HUDEP-2 (cell line): Measurements from ENCODE around the gene ECE1.
"Not testable (repeated sequence)": the region's sequence is repeated elsewhere in the genome, so short reads cannot be mapped to it uniquely, and the experiment has no call there.

Source experiments
- DNase-seq, 76 experiments: peaks; one replicate each; lab custom pipeline; 2025; ENCODE audit not compliant: unreplicated experiment in 76 of 76; lab: John Stamatoyannopoulos, UW

The ECE1 gene

GRCh38 chr1:21236178-21236577 lies 54.1 kb downstream of the ECE1 start:
- DNase-seq = no peak

- DNase-seq = no peak
These were observed 55.5 kb downstream of the ECE1 start for GRCh38 chr1:21234779-21235178.

GRCh38 chr1:21233490-21233889 lies 56.8 kb downstream of the ECE1 start:
- DNase-seq = no peak

GRCh38 chr1:21232044-21232443 lies 58.2 kb downstream of the ECE1 start:
- peak in 18 of 76 experiments; percentile 2 to 46 (median 10) for DNase-seq

GRCh38 chr1:21229246-21230000 lies 60.8 kb downstream of the ECE1 start:
- no peak for DNase-seq

GRCh38 chr1:21228224-21228623 lies 62.0 kb downstream of the ECE1 start:
- DNase-seq = not testable (repeated sequence)

- no peak for DNase-seq
These were observed 65.2 kb downstream of the ECE1 start for GRCh38 chr1:21225065-21225464.

- DNase-seq = no peak
These were observed 69.4 kb downstream of the ECE1 start for GRCh38 chr1:21220815-21221214.

GRCh38 chr1:21219674-21220073 lies 70.6 kb downstream of the ECE1 start:
- no peak for DNase-seq

GRCh38 chr1:21217812-21218596 lies 72.3 kb downstream of the ECE1 start:
- DNase-seq = peak in 60 of 76 experiments; percentile 8 to 70 (median 40)

- DNase-seq = peak in 62 of 76 experiments; percentile 3 to 67 (median 42)
These were observed 73.1 kb downstream of the ECE1 start for GRCh38 chr1:21216835-21217811.

- no peak for DNase-seq
These were observed 78.1 kb downstream of the ECE1 start for GRCh38 chr1:21212126-21212525.

- not testable (repeated sequence) for DNase-seq
These were observed 82.0 kb downstream of the ECE1 start for GRCh38 chr1:21208137-21208700.

GRCh38 chr1:21206117-21206516 lies 84.1 kb downstream of the ECE1 start:
- no peak for DNase-seq

GRCh38 chr1:21205416-21205815 lies 84.8 kb downstream of the ECE1 start:
- no peak for DNase-seq

- no peak for DNase-seq
These were observed 88.6 kb downstream of the ECE1 start for GRCh38 chr1:21201650-21202049.

- DNase-seq = not testable (repeated sequence)
These were observed 89.0 kb downstream of the ECE1 start for GRCh38 chr1:21201238-21201637.

GRCh38 chr1:21200767-21201166 lies 89.5 kb downstream of the ECE1 start:
- no peak for DNase-seq

GRCh38 chr1:21198929-21199328 lies 91.3 kb downstream of the ECE1 start:
- DNase-seq = peak in 2 of 76 experiments; percentile 6 to 11

- peak in 1 of 76 experiments; percentile 13 for DNase-seq
These were observed 97.4 kb downstream of the ECE1 start for GRCh38 chr1:21192871-21193270.
